GM21423 (cell line): Measurements from ENCODE around the gene RTN4.
"Not testable (repeated sequence)": the region's sequence is repeated elsewhere in the genome, so short reads cannot be mapped to it uniquely, and the experiment has no call there.

Experiments used
- ATAC-seq: cut with Tn5 transposase; IDR thresholded peaks from one replicate; pipeline ENCODE4 v1.9.1; 2021; ENCODE audit warnings: mild to moderate bottlenecking, moderate library complexity; ENCODE audit not compliant: unreplicated experiment

The RTN4 gene

DNA sequence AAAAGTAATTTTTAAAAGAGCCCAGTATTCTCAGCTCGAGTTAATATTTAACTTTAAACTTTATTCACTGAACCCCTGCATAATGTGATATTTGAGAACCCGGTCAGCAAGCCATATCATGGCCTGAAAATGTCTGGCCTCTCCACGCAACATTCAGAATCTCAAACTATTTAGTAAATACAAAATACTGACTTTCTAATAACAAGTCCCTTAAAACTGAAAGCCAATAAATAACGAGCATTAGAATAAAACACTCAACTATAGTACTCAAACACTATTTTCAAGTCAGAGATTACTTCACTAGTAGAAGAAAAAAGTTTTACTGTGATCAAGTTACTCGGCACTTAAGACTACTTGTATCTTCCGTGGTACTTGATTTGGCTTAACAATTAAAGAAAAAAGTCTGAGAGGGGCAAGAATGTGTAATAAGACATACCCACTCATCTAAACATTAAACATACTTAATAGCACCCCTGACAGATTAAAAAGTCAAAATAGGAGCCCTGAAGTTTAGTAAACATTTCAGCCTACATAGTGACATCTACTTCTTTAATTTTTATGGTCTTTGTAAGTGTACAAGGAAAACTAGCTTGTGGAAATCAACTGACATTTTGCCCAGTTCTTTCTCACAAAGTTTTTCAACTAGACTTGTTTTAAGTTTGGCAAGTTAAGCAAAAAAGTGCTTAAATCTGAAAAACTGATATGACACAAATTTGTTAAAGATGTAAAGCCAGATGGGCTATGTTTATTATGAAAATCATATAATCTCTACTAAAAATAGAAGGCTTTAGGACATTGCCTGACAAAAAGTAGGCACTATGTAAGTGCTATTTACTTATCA is 38.2 kb downstream of the RTN4 start:
- no peak for ATAC-seq

DNA sequence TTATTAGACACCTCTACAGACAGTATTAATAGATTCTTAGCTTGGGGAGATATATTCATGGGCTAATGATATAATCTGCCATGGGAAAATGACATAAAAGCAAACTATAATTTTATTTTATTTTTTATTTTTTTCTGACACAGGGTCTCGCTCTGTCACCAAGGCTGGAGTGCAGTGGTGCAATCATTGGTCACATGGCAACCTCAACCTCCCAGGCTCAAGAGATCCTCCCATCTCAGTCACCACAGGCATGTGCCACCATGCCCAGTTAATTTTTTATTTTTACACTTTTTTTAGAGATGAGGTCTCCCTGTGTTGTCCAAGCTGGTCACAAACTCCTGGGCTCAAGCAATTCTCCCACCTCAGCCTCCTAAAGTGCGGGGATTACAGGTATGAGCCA is 39.3 kb downstream of the RTN4 start:
- ATAC-seq = no peak

DNA sequence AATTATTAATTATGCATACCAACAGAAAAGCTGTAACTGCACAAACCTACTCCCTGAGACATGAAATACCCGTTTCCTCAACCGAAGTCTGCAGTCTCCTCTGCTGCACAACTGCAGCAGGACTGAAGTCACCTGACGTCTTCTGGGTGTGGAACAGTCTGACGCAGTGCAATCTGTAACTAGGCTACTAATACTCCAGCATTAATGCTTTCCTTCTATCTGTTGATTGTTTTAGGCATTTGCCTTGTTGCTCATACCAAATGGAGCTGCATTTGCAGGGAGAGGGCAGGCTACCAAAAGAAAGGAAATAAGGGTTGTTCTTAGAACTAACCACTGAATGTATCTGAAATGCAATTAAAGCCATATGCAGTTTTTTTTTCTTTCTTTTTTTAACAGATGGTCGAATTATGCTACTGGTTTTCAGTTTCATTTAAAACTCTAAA is 40.1 kb downstream of the RTN4 start:
- ATAC-seq = peak; percentile 92

DNA sequence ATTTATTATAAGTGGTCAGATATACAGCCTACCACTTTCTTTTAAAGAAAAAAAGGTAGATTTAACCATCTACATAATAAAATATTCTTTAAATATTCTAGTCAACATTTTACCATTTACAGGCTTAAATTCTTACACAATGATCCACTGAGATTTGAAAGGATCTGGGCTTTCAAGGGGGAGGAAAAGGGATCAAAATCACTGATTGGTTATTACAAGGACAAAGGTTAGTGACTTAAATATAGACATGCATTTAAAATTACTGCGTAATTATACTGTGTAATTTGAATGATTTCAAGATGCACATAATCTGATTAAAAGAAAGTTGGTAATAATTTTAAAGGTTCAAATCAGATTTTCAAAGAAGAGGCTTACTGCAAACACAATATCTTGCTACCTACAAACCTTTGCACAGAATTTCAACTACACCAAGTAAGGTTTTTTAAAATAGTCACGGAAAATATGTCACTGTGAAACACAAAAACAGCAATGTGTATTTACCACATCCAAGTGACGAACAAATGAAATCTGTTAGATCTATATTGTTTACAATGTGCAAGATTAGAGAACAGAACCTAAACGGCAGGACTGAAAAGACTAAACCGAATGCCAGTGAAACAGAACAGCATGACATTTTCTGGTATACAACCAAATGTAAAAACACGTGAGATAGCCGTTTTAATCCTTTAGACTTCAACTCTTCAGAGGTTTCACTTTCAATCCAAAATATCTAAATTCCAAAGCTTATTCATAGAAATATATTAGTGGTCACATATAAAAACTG is 40.8 kb downstream of the RTN4 start:
- ATAC-seq = peak; percentile 14

DNA sequence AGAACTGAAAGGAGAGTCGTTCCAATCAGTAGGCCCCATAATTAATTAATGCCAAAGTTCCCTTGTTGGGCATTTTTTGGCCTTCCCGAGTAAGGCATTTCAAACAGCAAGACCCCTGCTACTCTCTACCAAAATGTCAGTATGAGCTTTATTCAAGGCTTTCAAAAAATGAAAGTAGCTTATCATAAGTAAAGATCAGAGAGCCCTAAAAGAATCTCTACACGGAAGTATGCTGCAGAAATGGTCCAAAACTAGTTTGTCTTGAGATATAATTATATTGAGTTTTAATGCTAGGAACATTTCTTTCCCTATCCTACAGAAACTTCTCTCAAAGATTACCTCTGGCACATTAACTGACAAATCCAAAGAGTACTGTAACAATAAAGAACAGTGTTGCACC is 43.9 kb downstream of the RTN4 start:
- no peak for ATAC-seq

DNA sequence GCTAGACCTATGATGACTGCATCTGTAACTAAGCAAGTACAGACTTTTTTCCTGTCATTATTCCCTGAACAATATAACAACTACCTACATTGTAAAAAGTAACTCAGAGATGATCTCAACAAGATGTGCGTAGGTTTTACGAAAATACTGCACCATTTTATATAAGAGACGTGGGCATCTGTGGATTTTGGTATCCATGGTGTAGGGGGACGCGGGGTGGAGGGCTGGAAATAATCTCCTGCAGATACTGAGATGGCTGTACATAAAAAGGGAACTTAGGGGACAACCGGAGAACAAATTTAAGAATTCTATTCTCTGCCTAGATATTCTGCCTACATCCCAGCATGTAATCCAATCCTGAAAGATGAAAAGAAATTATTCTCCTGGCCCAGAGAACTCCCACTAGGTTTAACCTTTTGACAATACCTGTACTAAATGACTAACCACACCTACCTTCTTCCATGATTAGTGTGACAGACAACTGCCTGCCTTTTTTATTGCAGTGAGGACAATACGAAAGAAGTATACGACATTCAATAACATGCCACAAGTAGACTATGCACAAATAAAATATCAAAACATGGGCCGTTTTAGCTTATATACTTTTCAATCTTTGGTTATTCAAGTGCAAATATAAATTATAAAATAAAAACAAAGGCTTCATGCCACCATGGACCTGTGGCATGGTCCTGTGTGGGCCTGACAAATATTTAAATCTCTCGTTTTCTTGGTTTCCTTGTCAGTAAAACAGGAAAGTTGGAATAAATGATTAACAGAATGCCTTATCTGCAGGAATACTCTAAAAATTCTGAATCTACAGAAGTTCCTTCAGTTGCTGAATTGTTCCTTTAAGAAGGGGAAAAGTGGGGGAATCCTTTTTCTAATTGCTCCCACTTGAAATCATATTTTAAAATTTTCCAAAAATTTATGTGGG is 46.3 kb downstream of the RTN4 start:
- ATAC-seq = no peak

DNA sequence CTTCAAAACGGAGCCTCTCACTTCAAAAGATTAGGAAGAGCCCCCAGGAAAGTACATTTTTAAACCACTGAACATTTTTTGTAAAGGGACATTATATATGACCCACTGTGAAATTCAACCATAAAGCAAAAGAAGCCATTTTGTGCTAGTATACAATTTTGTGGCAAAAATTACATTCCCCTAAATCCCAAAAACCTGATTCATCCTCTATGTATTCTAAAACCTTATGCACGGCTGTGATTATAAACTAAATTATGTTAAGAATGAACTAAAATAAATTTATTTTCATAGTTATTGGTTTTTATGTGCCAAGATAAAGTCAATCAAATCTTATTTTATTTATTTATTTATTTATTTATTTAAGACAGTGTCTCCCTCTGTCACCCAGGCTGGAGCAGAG is 48.5 kb downstream of the RTN4 start:
- no peak for ATAC-seq

DNA sequence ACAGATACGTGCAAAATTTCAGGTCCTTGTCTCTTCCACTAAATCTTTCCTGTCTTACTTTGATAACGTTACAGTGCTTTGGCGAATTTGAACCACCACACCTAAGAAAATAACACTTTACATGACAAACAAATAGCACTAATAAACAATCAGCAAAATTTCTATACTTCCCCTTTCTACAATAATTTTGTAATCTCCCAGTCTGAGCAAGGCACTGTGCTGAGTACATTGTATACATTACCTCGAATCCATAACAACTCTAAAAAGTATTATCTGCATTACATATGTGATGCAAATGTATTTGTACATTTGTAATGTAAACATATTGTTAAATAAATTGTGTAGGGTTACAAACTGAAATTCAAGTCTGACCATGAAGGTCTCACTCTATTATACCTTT is 49.9 kb downstream of the RTN4 start:
- ATAC-seq = no peak

DNA sequence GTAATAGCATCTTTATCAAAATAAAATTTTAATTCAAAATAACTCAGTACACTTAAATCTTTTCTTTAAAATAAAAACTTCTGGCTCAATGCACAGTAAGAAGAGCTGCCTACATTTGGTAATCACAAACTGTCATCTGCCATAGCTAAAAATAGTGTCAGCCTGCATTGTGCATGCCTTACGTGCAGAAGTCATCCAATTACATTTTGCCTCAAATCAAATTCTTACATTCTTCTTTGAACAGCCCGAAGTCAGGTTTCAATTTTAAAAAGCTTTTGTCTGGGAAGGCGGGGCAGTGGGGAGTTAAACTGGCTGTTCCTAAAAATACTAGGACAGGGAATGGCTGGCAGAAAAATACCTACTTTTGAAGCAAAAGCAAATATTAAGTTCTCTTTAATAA is 51.1 kb downstream of the RTN4 start:
- ATAC-seq = no peak

DNA sequence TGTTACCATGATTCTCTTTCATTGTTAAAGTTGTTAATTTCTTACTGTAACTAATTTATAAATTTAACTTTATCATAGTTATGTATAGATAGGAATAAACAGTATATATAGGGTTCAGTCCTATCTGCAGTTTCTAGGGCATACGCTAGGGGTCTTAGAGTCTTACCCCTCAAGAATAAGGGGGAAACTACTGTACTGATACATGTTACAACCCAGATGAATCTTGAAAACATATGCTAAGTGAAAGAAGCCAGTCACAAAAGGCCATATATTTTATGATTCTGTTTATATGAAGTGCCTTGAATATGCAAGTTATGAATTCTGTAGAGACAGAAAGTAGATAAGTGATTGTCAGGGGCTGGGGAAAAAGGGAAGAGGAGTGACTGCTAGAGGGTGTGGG is 52.4 kb downstream of the RTN4 start:
- no peak for ATAC-seq

DNA sequence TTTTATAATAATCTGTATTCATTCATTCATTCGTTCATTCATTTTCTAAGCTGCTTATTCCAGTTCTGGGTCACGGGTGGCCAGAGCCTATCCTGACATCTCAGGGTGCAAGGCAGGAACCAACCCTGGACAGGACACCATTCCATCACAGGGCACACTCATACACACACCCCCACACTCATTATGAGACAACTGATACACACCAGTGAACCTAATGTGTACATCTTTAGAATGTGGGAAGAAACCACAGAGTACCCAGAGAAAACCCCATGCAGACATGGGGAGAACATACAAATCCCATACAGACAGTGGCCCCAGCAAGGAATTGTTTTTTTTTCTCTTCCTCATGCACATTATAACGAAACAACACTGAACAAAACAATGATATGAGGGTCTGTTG is 54.7 kb downstream of the RTN4 start:
- no peak for ATAC-seq

DNA sequence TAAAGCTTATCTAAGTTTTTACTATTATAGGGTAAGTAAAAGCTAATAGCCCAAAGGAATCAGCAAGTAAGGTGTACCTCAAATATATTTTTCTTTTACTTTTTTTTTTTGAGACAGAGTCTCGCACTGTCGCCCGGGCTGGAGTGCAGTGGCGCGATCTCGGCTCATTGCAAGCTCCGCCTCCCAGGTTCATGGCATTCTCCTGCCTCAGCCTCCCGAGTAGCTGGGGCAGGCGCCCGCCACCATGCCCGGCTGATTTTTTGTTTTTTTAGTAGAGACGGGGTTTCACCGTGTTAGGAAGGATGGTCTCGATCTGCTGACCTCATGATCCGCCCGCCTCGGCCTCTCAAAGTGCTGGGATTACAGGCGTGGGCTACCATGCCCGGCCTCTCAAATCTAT is 59.6 kb downstream of the RTN4 start:
- not testable (repeated sequence) for ATAC-seq

DNA sequence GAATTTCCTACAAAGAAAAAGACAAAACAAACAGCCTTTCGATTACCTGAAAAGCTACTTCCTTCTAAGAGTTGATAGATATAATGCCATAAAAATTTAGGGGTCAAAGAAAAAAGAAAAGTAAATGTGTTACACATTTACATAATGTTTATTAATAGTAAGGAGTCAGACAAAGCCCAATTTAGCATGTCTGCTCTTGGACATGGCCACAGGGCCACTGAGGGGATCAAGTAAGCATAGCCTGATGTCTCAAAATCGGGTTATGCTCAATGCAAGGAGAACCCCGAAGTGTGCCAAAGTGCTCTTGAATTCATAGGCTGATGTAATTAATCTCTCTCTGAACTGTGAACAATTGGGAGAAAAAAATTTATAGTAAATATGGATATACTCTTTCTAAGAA is 61.6 kb downstream of the RTN4 start:
- no peak for ATAC-seq

DNA sequence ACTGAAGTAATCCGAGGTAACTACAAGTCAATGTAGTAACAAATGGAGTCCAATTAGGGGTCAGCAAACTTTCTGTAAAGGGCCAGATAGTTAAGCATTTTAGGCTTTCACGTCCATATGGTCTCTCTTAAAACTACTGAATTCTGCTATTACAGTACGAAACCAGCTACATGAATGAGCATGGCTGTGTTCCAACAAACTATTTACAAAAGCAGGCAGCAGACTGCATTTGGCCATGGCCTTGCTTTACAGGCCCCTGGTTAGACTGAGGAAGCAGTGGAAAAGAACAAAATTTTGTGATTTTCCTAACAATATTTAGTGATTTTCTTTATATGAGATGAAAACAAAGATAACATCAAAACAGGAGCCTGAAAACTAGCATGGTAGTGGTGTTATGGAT is 64.0 kb downstream of the RTN4 start:
- no peak for ATAC-seq

DNA sequence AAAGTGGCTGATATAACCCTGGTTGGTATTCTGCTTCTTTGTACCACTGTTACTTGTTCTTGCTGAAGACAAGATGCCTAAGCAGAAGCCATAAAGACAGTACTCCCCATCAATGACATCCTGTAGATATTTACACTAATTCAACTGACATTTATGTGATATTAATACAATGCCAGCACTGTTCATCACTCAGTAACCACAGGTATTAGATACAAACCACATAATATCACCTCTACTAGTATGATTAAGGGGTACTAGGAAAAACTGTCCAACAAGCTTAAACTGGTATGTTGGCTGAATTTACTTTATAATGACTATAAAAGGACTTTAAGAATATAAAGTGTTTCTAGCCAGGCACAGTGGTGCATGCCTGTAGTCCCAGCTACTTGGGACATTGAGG is 65.8 kb downstream of the RTN4 start:
- ATAC-seq = no peak

DNA sequence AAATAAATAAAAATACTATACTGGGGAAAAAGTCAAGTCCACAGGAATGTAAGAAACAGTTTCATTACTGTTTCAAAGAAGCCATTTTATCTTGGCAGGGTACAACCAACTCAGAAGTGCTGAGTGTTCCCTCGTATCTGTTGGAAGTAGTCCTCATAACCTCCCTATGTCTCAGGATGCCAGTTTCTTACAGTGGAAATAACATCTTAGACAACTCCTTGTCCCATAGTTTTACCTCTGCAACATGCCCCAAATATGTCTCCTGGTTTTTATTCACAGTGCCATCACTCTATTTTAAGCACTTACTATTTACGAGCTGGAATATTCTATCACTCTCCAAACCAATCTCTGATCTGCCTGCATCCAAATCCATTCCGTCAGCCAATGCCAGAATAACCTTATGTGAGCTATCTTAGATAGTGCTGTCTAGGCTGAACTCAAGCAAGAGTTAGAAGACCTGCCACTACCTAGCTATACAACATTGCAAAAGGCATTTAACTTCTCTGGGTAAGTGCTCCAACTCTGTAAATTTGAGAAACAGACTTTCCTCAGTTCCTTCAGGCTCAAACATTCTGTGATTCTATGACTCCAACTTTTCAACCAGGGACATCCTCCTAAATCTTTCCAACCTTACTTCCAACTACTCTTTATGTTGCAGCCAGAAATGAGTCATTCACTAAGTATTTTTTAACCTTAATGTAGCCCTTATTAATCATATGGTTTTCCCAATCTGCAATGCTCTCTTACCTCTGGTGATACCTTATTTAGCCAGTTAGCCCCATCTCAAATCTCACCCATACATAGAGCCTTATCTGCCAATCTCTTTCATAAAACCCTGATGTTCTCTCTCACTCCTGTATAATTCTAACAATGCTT is 66.7 kb downstream of the RTN4 start:
- ATAC-seq = no peak

DNA sequence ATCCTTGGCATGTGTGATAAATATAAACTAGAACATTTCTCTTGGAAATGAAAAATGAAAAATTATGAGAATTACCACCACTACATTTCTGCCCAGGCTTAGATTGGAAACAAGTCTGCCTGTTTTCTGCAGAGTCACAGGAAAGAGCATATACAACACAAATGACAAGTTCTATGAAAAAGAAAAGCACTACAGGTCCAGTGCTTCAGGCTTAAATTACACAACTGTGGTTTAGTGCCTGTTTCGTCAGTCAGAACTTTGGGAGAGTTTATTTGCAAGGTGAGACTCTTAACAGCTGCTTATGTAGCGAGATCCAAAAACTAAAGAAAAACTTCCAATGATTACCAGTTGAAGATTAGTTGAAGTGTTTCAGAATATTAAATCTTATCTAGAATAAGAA is 68.9 kb downstream of the RTN4 start:
- no peak for ATAC-seq

DNA sequence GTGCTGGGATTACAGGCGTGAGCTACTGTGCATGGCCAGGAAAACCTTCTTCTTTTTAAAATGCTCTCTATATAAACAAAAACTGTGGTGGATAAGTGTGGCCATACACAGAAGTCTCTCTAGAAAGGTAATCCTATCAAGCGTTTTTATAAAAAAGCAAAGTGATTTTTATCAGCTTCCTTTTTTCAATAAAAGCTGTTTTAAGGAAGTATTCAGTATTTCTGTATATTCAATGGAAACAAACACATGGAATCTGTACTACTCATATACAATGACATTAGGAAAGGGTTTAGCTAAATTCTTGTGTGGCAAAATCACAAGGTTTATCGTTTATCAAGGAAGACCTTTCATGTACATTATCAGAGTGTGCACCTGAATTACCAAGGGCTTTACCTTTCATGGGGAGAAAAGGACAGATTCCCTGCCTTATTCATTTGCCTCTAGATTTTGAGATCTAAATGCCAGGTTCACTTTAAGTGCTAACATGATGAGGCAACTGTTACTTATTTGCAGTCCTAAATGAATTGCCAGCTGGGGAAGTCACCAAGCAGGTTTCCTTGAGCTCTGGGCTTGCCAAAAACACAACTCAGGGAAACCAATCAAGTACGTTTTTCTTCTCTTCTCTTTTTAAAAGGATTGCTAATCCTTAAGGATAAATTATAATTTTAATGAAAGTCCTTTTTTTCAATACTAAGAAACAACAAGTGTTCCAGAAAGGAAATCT is 70.8 kb downstream of the RTN4 start:
- ATAC-seq = no peak

DNA sequence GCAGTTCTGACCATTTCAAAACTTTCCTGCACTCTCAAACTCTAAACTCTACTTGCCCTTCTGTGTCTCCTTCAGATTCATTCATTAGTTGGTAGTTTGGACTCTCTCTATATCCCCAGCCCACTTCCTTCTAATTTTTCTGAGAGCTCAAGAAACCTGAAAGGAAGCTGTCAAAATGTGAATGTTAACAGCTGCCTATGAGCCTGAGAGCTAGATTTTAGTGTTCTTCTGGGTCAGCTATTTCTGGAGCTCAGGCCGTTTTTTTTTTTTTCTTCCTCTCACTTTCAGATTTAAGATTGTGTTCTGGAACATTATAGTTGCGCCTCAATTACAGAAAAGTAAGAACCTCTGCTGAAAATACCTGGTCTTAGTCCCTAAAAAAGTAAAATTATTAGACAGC is 73.1 kb downstream of the RTN4 start:
- peak; percentile 92 for ATAC-seq
